K562 (cell line): ENCODE data around the gene TEX261. TPM values are rescaled to one million over a fixed set of nuclear protein-coding genes. Genes with fewer than 3 reads are reported as not detected.

Source experiments
- ATAC-seq: fragments of 200-7000 bp; cut with Tn5 transposase; 3 replicates; pipeline ENCODE4 v1.9.1; 2020; ENCODE audit warnings: moderate library complexity
- BruUV-seq: library from RNA; stranded (reverse); fragments of 400-500 nt; replicated peaks from 2 replicates; lab custom pipeline; 2021; lab: Mats Ljungman, UMichigan
- CTCF ChIA-PET: fragments of 300-600 bp; formaldehyde crosslinking; extraction: SDS; loops from one replicate; lab custom pipeline; 2021; ENCODE audit warnings: low intra/inter-chr PET ratio; lab: Yijun Ruan, JAX
- POLR2A ChIA-PET: fragments of 300-600, 350-650 bp; sonication (Branson Sonifier 250); formaldehyde crosslinking; extraction: SDS; loops from one replicate; lab custom pipeline; 2021; ENCODE audit warnings: antibody characterized with exemption, inconsistent platforms; lab: Yijun Ruan, JAX
- DNase-seq, 4 experiments: peaks; one replicate each; pipeline versions ENCODE4 v3.0.0 to v3.0.0-alpha.2; 2011 to 2018; ENCODE audit warnings: low spot score in 3 of 4, mixed read lengths in 3 of 4; ENCODE audit errors: extremely low read depth in 1 of 4
- FAIRE-seq: peaks from 2 replicates; lab custom pipeline; 2011; peaks lifted over from hg19 to GRCh38; lab: Jason Lieb, UNC
- H2AFZ ChIP-seq: 2 replicates; pipeline ENCODE4 v1.6.0; 2011; ENCODE audit warnings: low read depth, low read length, control low read depth, inconsistent platforms
- H3K27ac ChIP-seq: fragments of 200-600 bp; 3 replicates; pipeline ENCODE4 v1.8.0; 2011; ENCODE audit warnings: low read depth, mild to moderate bottlenecking, control low read depth, inconsistent platforms, low read length, moderate library complexity, mixed read lengths; ENCODE audit errors: extremely low read depth
- H3K27me3 ChIP-seq, 2 experiments: fragments of 300-600 bp in 1 of 2; 2 replicates in 1 of 2; 3 replicates in 1 of 2; pipeline versions ENCODE4 v1.6.0 to v1.8.0; 2011; ENCODE audit warnings: inconsistent platforms in 2 of 2, low read length in 2 of 2, mild to moderate bottlenecking in 1 of 2, mixed read lengths in 1 of 2, moderate library complexity in 1 of 2; ENCODE audit not compliant: control insufficient read depth in 2 of 2, insufficient read depth in 2 of 2
- H3K36me3 ChIP-seq: fragments of 300-600 bp; 3 replicates; pipeline ENCODE4 v1.8.0; 2011; ENCODE audit warnings: mild to moderate bottlenecking, low read length, inconsistent platforms; ENCODE audit not compliant: control insufficient read depth, insufficient read depth
- H3K4me1 ChIP-seq, 2 experiments: fragments of 200-600 bp in 1 of 2; replicated peaks in 1 of 2; 2 replicates in 1 of 2; 3 replicates in 1 of 2; pipeline versions ENCODE4 v1.5.1 to v1.8.0; 2011; ENCODE audit warnings: inconsistent platforms in 2 of 2, low read length in 2 of 2, mild to moderate bottlenecking in 1 of 2, mixed read lengths in 1 of 2, moderate library complexity in 1 of 2; ENCODE audit not compliant: control insufficient read depth in 2 of 2, insufficient read depth in 2 of 2
- H3K4me2 ChIP-seq: 2 replicates; pipeline ENCODE4 v1.6.1; 2011; ENCODE audit warnings: low read length, control low read depth, inconsistent platforms, mixed read lengths; ENCODE audit not compliant: insufficient read depth
- H3K4me3 ChIP-seq: fragments of 200-600 bp; sonication (generic), shearing (Covaris generic); 2 replicates; pipeline ENCODE4 v1.5.1; 2016; ENCODE audit warnings: control low read depth, inconsistent platforms
- H3K79me2 ChIP-seq: fragments of 200-600 bp; 3 replicates; pipeline ENCODE4 v1.8.0; 2011; ENCODE audit warnings: low read length, inconsistent platforms; ENCODE audit not compliant: control insufficient read depth, insufficient read depth
- H3K9ac ChIP-seq, 2 experiments: 2 replicates each; pipeline versions ENCODE4 v1.6.0 to v1.6.1; 2011; ENCODE audit warnings: low read depth in 2 of 2, low read length in 2 of 2, control low read depth in 1 of 2, inconsistent platforms in 1 of 2, mild to moderate bottlenecking in 1 of 2, mixed read lengths in 1 of 2; ENCODE audit not compliant: insufficient read depth in 1 of 2
- H3K9me1 ChIP-seq: one replicate; pipeline ENCODE4 v1.6.0; 2011; ENCODE audit warnings: inconsistent platforms, mild to moderate bottlenecking, low read length, moderate library complexity; ENCODE audit not compliant: control insufficient read depth, insufficient read depth
- H3K9me3 ChIP-seq: replicated peaks from 2 replicates; pipeline ENCODE4 v1.5.1; 2011; ENCODE audit warnings: low read depth, low read length, inconsistent platforms; ENCODE audit not compliant: control insufficient read depth, insufficient read depth
- H4K20me1 ChIP-seq: replicated peaks from 2 replicates; pipeline ENCODE4 v1.6.1; 2011; ENCODE audit warnings: low read length, inconsistent platforms, mixed read lengths; ENCODE audit not compliant: control insufficient read depth, insufficient read depth
- PCBP1 ChIP-seq: fragments of 200-400 bp; formaldehyde crosslinking; IDR thresholded peaks from 2 replicates; pipeline ENCODE4 v1.6.1; 2018; ENCODE audit warnings: mild to moderate bottlenecking, low read depth, low read length; ENCODE audit not compliant: poor library complexity, severe bottlenecking
- PRMT5 ChIP-seq: sonication (generic); formaldehyde crosslinking; IDR thresholded peaks from 2 replicates; pipeline ENCODE4 v1.5.0; 2020; ENCODE audit warnings: missing genetic modification reagents
- REST ChIP-seq, 2 experiments: fragments of 450-650 bp; formaldehyde crosslinking in 1 of 2; IDR thresholded peaks; 2 replicates each; pipeline versions ENCODE4 v1.4.0 to v1.6.1; 2014 to 2020; ENCODE audit warnings: mild to moderate bottlenecking in 2 of 2, borderline replicate concordance in 1 of 2, low read depth in 1 of 2
- RHOXF2B ChIP-seq: fragments of 250-450 bp; sonication (Bioruptor Pico); conservative IDR thresholded peaks from 2 replicates; pipeline ENCODE4 v1.5.1; 2021
- SMAD4 ChIP-seq: fragments of 250-450 bp; sonication (Bioruptor Pico); conservative IDR thresholded peaks from 2 replicates; pipeline ENCODE4 v1.8.0; 2021; ENCODE audit warnings: inconsistent platforms, mild to moderate bottlenecking, moderate library complexity
- ZHX1 ChIP-seq: fragments of 150-350 bp; conservative IDR thresholded peaks from 2 replicates; pipeline ENCODE4 v1.6.1; 2014; ENCODE audit warnings: low read length
- ZNF217 ChIP-seq: sonication (generic); formaldehyde crosslinking; IDR thresholded peaks from 2 replicates; pipeline ENCODE4 v1.8.0; 2022; ENCODE audit warnings: mild to moderate bottlenecking, missing genetic modification reagents
- ZNF224 ChIP-seq: sonication (generic); formaldehyde crosslinking; IDR thresholded peaks from 2 replicates; pipeline ENCODE4 v1.8.0; 2022; ENCODE audit warnings: mild to moderate bottlenecking, missing genetic modification reagents
- WGBS: fragments of 100-300 bp; shearing (Covaris generic); methylation state at CpG from one replicate; pipeline ENCODE4 v1.1.6; 2016; ENCODE audit warnings: low coverage, mixed read lengths; ENCODE audit not compliant: insufficient coverage; ENCODE audit errors: missing lambda C conversion rate; 5-methylcytosine and 5-hydroxymethylcytosine counted together
- in situ Hi-C: fragments of 300-500 bp; cut with MboI; formaldehyde crosslinking; loops from 4 replicates; pipeline ENCODE4 v1.15.0; 2018; ENCODE audit warnings: inconsistent platforms, mixed read lengths
- intact Hi-C: fragments of 100-400 bp; cut with micrococcal nuclease; formaldehyde crosslinking; loops from 2 replicates; pipeline ENCODE4 v1.14.2; 2022
- polyA plus RNA-seq, 8 experiments: library from polyadenylated mRNA; depleted of rRNA in 4 of 8; stranded (reverse) in 5 of 8; unstranded in 3 of 8; fragments of >200 nt; fragmentation: Nextera tagmentation in 2 of 8; fragmentation: Illumina TruSeq in 1 of 8; extraction: Ambion mirVana in 2 of 8; extraction: Trizol in 1 of 8; gene quantifications; 2 replicates each; pipeline versions ENCODE4 v1.2.1 to v1.2.3, GENCODE V29; 2011 to 2014; ENCODE audit warnings: inconsistent platforms in 1 of 8, missing spikeins in 1 of 8
- total RNA-seq, 7 experiments: library from RNA; depleted of rRNA in 6 of 7; stranded (reverse); fragments of >200 nt in 6 of 7; fragmentation: Illumina TruSeq in 2 of 7; extraction: Trizol in 2 of 7; gene quantifications; 2 replicates each; pipeline versions ENCODE4 v1.2.1 to v1.2.3, GENCODE V29; 2011 to 2021; ENCODE audit warnings: low replicate concordance in 1 of 7

TEX261 gene
- total and polyA plus RNA-seq, 9 of the 15 experiments (the other 6 are each of a cell fraction or from before 2014, with no cell fraction given): 11.9 to 110 (median 51.9) TPM

- WGBS: 44% methylated on average over 4 of the region's 5 CpGs
- in situ Hi-C loops: no loop called here
- intact Hi-C loops: loop anchor here (10.0 kb wide), 1 partner anchor 148 kb away; no protein-coding TSS in a partner anchor
- POLR2A ChIA-PET: interaction anchor here (0.5 to 1.4 kb wide), 3 partner anchors 14 to 1131 kb away, joined by 3 to 4 read pairs (median 4); no protein-coding TSS in a partner anchor
- Histone ChIP-seq H2AFZ (no peak overlapping the region), H3K4me1 (peaks cover 8 to 13% of the 10 kb centered on the region in 2 experiments; a peak in 4 of 5 replicates), H4K20me1 (no peaks in the 10 kb centered on the region), H3K27ac (no peak overlapping the region), H3K79me2 (no peaks in the 10 kb centered on the region), H3K36me3 (no peaks in the 10 kb centered on the region), H3K27me3 (peaks cover 0 to 22% of the 10 kb centered on the region in 2 experiments; a peak in 3 of 5 replicates), H3K4me2 (no peak overlapping the region), H3K9me1 (peaks cover 3% of the 10 kb centered on the region), H3K4me3 (no peak overlapping the region), H3K9ac (no peak overlapping the region), H3K9me3 (no peaks in the 10 kb centered on the region)
- no peak for ATAC-seq
- CTCF ChIA-PET: no interaction called here
- no peak for FAIRE-seq
- BruUV-seq: no TSS peak
- DNase-seq: peak in 2 of 4 experiments; percentile 3 to 4
- TF ChIP-seq RHOXF2B (no peak), PRMT5 (CRISPR knock-in tag) (no peak), ZHX1 (no peak), SMAD4 (CRISPR knock-in tag) (no peak), PCBP1 (no peak), ZNF217 (CRISPR knock-in tag) (no peak), REST (IDR thresholded peaks at IDR 0.05; ENCODE audit: borderline replicate concordance) (no peak), REST (CRISPR knock-in tag; IDR thresholded peaks at IDR 0.05; ENCODE audit: low read depth) (no peak), ZNF224 (CRISPR knock-in tag) (no peak)
Measured at GRCh38 chr2:71006955-71007799, 12.5 kb upstream of the TEX261 start.
